CD4-positive, alpha-beta T cell treated with Interleukin-15 for 4 hours (primary cell): ENCODE data around the gene TRIM63.
A peak's percentile ranks its signal among the peaks of the same experiment; 100 is the strongest.
"Not testable (repeated sequence)": the region's sequence is repeated elsewhere in the genome, so short reads cannot be mapped to it uniquely, and the experiment has no call there.

Experiments used
- DNase-seq: peaks from one replicate; pipeline ENCODE4 v3.0.0-alpha.2; 2020; ENCODE audit warnings: low spot score

Gene TRIM63

DNA sequence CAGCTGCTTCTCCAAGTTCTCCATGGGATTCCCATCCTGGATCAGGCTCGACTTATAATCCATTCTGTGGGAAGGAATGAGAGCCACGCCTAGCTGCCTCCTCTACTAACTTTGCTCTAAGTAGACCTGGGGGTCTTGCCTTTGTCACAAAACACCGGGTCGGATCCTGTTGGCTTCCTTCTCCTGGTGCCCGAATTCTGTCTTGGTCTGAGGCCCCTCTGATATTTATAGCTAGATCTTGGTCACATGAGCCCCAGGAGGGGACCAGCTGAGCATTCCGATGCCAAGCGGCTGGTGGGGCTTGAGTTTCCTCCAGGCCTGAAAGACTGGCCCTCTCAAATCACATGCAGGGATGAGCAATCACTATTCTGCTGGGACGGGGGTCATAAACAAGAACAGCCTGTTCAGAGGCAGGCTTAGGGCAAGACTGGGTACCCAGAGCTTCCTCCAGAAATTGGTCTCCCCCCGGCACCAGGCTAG is at the start of gene TRIM63:
Gene TRIM63 (minus strand): TSS at position 199 of the 480 bp plus-strand sequence. CDS start 136 bp downstream, at position 63.
- no peak for DNase-seq

DNA sequence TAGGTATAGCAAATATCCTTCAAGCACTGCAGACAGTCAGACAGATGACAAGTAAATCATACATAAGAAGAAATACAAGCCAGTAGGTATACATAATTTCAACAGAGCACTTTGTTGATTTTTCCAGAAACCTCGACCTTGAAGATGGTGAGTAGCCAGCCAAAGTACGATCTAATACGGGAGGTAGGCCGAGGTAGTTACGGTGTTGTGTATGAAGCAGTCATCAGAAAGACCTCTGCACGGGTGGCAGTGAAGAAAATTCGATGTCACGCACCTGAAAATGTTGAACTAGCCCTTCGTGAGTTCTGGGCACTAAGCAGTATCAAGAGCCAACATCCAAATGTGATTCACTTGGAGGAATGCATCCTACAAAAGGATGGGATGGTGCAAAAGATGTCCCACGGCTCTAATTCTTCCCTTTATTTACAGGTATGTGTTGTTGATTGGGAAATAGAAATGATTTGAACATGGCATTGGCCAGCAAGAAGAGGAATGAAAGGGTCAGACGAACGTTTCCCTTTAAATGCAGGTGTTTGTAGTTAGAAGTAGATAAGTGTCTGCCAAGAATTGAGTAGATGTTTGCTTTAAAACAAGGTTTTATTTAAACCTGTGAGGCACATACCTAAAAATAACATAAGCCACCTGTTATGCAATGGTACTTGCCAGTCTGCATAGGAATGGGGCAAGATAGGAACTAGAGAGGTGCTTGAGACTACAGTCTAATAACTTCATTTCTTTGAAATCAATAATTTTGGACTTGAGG is 46.9 kb upstream of the TRIM63 start:
- no peak for DNase-seq

DNA sequence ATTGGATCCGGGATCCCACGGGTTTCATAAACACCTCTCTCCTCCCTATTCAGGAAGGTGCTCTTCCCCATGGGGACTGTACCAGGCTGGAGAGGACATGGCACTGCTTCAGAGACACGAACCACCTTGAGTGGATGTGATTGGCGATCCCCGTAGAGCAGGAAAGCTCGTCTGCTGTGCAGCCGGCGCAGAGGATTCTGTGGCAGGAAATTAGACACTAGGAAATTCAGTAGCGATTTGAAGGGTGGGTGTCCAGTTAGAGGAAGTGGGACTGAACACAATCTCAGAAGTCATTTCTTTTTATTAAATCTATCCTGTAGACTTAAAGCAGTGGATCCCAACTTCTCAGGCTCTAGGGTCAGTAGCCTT is 45.0 kb upstream of the TRIM63 start:
- DNase-seq = no peak

DNA sequence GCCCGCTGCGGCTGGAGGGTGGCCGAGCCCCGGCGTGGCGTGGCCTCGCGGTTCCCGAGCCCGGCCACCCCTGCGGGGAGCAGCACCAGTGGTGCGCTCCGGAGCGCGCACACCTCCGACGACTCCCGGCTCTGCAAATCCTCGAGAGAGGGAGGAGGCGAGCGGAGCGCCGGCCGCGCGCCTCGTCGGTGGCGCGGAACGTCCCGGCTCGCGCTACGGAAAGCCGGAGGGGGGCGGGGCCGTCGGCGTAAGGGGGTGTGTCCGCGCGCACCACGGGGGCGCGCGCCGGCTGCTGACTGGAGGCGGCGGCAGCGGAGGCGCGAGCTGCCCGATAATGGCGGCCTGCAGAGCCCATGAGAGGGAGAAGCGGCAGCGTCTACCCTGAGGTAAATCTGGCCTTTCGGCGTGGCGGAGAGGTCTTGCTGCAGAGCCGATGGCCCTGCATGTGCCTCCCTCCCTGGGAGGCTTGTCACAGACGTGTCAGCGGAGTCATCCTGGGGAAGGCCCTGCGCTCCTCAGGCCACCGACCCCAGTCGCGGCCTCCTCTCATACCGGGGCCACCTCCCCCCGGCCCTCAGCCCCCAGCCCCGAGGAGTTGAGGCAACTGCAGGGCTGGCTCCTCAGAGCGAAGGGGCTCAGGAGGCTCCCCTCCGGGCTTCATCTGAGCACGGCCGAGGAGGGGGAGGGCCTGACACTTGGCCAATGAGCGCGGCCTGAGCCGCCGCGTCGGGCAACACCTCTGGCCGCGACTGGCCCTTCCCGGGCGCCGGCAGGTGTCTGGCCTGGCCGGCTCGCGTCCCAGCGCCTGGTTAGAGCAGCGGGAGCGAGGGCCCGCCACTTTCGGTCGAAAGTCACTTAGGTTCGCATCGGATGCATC is 44.3 kb upstream of the TRIM63 start, which contains the start of gene PDIK1L:
Gene PDIK1L (plus strand): TSS at position 295 of the 877 bp plus-strand sequence. CDS start 2,485 bp downstream, outside the sequence.
- peak; percentile 96 for DNase-seq

DNA sequence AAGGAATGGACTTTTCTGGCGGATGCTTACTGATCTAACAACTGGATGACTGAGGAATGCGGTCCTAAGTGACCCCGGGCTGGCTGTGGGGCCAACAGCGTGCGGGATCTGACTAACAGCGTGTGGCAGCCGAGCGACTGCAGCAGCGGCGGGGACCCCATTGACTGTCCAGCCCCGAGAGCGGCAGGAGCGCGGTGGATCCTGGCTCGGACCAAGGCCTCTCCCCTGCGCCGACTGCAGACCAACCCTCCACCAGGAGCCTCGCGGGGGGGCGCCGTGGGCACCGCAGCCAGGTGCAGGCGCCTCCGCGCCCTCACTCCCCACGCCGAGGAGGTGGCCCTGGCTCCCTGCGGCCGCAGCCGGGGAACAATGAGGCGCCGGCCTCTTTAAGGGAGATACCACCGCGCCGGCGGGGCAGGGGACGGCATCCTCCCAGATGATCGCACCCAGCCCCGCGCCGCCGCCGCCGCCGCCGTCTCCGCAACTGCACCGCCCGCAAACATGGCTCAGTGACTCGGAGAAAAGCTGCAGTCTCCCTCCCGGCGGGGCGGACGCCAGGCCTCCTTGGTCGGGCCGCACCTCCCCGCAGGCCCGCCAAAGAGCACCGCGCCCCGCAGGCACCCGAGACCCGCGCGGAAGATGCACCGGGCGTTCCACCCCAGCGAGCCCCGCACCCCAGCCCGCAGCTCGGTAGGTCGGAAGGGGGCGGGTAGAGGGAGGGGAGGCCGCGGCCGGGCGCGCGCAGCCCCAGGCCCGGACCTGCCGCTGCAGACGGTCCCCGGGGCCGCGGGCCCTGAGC is 43.5 kb upstream of the TRIM63 start:
- peak; percentile 74 for DNase-seq

DNA sequence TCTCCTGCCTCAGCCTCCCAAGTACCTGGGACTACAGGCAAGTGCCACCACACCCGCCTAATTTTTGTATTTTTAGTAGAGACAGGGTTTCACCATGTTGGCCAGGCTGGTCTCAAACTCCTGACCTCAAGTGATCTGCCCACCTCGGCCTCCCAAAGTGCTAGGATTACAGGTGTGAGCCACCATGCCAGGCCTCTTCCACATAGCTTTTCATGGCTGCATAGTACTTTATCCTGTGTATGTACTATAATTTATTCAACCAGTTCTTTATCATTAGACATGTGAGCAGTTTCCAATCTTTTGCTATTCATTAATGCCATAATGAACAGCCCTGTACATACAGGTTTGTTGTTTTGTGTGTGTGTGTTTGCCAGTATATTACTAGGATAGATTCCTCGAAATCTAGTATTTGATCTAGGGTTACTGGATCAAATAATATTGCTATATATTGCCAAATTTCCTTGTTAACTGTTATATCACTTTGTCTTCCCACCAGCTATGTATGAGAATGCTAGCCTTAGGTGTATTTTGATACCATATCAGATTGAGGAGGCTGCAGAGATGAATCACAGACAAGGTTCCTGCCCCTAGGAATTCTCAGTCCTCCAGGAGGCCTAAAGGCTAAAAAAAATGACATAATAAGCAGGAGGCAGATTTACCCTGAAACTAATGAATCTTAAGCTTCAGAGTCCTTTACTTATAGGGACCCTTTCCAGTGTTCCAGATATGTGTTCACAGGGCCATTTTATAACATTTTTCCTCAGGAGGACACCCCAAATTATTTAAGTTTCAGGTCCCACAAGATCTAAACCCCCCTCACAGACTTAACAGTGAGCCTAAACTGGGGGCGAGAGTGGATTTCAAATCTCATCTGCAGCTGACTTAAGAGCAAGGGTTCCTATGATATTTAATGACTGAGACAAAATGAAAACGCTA is 42.1 kb upstream of the TRIM63 start:
- no peak for DNase-seq

DNA sequence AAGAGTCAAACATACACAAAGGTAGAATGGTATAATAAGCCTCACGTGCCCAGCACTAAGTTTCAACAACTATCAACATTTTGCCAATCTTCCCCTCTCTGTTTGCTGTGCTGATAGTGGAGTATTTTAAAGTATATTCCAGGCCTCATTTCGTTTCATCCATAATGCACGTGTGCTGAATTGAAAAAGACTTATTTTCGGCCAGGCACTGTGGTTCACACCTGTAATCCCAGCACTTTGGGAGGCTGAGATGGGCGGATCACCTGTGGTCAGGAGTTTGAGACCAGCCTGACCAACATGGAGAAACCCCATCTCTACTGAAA is 37.8 kb upstream of the TRIM63 start:
- DNase-seq = not testable (repeated sequence)

DNA sequence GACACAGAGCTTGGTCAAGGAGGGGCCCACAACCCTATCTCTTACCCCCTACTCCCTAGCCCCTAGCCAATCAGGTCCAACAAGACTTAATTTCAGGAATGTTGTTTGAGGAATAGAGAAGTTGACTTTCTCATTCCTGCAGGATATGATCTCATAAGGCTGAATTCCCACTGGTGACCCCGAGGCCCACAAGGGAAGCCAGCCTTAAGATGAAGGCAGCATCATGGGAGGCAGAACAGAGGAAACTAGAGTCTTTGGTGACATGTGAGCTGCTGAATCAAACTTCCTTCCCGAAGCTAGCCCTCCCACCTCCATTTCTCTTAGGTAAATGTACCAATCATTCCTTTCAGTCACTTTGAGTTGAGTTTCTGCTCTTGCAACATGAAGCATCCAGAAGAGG is 35.1 kb upstream of the TRIM63 start:
- no peak for DNase-seq

DNA sequence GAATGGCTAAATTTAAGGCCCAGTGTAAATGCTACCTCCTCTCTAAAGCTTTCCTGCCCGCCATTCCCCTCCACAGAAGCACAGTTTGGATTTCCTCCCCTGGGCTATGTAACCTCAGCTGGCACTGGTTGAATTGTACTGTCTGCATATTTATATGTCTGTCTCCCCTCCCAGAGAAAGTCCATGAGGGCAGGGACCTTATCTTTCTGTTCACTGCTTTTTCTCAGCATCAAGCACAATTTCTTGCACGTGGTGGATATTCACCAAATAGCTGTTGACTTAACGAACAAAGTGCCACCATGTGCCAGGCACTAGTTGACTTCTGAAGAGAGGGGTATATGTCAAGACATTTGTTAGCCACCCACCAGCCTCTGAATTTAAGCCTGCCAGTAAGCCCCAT is 34.7 kb upstream of the TRIM63 start:
- DNase-seq = no peak

DNA sequence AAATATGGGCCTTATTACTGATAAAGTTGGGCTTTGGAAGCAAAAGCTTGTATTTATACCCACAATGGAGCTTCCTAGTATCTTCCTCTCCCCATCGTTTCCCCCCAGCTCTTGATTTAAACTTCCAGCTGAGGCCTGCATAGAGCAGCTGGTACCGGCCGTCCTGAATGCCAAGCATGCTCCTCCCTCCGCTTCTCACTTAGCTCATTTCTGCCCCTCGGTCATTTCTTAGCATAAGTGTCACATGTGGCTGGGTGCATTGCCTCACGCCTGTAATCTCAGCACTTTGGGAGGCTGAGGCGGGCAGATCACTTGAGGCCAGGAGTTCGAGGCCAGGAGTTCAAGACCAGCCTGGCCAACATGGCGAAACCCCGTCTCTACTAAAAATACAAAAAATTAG is 32.8 kb upstream of the TRIM63 start:
- DNase-seq = not testable (repeated sequence)

DNA sequence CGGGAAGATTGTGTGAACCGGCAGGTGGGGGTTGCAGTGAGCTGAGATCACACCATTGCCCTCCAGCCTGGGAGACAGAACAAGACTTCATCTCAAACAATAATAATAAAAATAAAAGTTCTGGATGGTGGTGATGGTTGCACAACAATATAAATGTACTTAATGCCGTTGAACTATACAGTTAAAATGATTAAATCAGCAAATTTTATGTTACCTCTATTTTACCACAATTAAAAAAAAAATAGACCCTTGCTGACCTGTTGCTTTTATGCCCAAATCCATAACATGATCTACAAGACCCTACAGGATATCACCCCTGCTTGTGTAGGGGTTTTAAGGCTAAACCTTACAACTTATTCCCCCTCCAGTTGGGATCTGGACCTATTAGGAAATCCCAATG is 32.4 kb upstream of the TRIM63 start:
- no peak for DNase-seq

DNA sequence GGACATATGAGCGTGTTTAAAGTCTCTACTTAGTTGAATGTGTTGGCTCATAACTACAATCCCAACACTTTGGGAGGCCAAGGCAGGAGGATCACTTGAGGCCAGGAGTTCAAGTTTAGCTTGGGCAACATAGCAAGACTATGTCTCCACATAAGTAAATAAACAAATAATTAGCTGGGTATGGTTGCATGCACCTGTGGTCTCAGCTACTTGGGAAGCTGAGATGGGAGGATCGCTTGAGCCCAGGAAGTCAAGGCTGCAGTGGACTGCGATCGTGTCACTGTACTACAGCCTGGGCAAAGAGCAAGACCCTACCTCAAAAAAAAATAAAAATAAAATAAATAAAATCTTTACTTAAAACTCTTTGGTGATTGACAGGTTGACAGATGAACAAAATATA is 31.2 kb upstream of the TRIM63 start:
- DNase-seq = no peak

DNA sequence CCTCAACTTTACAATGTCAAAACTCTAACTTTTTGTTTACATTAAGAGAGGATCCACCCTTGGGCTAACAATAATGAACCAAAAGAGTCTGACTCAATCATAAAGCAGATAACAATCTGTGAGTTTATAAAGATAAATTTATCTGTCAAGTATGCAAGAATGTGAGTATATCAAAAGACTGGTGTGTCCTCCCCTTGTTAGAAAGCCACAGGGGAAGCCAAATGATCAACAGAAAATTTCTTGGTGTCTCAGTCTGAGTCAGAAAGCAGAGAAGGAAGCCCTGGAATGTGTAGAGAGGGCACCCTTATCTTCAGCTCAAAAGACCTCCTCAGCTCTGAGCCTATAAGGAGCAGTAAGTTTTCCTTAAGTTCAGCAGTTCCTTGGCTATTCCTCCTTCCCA is 30.3 kb upstream of the TRIM63 start:
- DNase-seq = no peak

DNA sequence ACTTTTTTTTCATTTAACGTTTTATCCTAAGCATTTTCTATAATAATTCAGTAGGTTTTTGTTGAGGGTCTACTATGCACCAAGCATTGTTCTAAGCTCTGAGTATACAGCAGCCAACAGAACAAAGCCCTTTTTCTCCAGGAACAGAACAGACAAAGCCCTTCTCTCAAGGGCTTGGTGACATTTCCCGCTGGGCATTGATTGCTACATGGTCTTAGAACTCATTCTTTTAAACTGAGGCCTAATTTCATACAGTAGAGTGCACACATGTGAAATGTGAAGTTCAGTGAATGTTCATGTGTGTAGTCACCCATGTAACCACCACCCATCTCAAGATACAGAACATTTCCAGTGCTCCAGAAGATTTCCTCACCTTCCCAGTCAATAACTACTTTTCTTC is 29.0 kb upstream of the TRIM63 start:
- DNase-seq = no peak

DNA sequence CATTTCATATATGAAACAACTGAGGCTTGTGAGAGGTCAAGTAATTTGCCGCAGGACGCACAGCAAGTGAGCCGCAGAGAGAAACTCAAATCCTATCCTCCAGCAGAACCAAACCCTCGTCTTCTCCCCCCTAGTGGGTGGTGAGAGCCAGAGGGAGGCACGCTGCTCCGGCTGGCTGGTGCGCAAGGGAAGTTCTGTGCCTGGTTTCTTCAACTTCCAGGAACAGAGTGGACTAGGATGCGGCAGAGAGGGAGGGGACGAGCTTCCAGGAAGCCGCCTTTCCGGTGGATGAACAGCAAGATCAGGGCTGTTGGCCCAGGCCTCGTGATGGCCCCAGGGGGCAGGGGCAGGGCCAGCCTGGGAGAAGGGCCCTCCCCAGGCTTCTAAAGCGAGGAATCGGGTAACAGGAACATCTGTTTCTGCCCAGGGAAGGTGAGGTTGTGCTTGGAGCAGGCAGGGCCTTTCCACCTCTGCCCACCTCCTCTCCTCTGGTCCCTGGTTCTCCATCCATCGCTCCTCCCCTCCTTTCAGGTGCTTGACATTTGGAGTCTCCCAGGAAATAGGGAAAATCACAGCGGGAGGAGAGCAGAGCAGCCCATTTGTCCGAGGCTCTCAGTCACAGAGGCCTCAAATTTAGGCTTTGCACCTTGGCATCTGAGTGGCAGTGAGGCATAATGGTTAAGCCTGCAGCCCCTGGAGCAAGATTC is 27.4 kb upstream of the TRIM63 start:
- DNase-seq = no peak

DNA sequence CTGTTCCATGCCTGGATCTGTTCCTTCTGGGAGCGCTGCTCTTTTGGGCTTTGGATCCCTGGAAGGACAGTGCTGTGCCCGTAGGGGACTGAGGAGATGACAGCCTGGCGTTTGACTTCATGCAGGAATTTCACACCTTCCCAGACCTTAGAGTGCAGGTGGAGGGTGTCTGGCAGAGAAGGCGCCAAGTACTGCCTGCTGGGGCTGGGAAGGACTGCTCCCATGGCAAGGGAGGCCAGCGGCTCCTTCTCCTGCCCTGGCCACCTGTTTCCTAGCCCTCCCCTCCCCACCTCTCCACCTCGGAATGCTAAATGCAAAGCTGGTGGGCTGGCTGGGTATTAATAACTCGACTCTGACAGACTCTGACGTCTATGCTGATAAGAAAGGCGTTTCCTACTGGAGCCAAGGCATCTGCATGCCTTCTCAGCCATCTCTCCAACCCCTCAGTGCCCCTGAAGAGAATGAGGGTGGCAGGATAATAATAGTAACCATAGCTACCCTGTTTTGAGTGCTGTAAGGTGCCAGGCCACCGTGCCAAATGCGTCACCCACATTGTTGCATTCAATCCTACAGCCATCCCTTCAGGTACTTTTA is 26.7 kb upstream of the TRIM63 start:
- no peak for DNase-seq

DNA sequence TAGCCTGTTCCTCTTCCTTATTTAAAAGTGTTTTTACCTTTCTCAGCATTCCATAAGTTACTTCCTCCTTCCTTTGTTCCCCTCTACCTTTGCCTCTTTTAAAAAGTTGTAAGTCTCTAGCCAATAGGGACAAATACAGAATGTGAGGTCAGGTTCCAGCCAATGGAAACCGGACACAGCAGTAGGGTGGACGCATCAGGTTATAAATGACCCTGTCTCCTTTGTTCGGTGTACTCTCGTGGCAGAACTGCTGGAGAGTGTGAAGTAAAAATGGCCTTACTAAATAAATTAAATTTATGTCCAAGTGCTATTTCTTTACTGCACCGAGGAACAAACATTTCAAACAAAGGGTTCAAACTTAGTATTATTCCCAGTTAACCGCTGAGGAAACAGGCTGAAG is 26.1 kb upstream of the TRIM63 start:
- DNase-seq = not testable (repeated sequence)

DNA sequence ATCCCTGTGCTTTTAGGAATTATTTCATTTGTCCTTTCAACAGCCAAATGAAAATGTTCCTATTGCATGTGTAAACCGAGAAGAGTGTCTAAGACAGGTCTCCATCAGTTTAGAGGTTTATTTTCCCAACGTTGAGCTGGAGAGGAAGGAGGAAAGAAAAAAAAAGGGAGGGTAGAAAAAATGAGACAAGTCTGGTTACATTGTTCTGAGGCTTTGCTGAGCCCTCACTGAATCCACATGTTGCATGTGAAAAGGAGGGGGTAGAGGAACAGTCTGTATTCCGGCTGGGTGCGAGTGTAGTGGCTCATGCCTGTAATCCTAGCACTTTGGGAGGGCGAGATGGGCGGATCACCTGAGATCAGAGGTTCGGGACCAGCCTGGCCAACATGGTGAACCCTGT is 25.0 kb upstream of the TRIM63 start:
- no peak for DNase-seq

DNA sequence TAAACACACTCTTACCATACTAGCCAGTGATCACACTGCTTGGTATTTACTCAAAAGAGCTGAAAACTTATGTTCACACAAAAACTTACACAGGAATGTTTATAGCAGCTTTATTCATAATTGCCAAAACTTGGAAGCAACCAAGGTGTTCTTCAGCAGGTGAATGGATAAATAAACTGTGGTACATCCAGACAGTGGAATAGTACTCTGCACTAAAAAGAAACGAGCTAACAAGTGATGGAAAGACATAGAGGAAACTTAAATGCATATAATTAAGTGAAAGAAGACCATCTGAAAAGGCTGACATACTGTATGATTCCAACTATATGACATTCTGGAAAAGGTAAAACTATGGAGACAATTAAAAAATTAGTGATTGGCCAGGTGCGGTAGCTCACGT is 23.5 kb upstream of the TRIM63 start:
- no peak for DNase-seq

DNA sequence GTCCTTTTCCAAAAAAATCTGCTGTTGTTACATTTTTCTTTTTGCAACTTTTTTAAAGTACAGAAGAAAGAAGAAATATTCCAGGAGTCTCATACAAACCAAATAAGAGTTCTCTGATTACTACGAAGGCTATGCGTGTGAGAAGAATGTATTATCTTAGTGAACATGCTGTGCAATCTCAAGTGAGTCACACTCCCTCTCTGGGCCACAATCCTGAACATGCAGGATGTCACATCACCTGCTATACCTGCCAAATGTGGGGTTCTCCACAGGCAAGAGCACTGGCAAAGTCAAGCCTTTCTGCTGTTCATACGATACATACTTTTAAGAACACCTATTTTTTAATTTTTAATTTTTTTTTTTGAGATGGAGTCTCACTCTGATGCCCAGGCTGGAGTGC is 21.7 kb upstream of the TRIM63 start:
- no peak for DNase-seq
